Activated T-cell treated with anti-CD3 and anti-CD28 coated beads, Interleukin-2, amount 50 U/mL, for 4 hours (primary cell): Measurements from ENCODE around the gene NFASC. TPM values are rescaled to one million over a fixed set of nuclear protein-coding genes. Genes with fewer than 3 reads are reported as not detected.
A peak's percentile ranks its signal among the peaks of the same experiment; 100 is the strongest.

Source experiments
- ATAC-seq, 2 donors: fragments of 200-7000 bp; cut with Tn5 transposase; one replicate each; pipeline ENCODE4 v1.10.0; 2021
- DNase-seq: peaks from one replicate; pipeline ENCODE4 v3.0.0-alpha.2; 2020
- H3K27me3 Mint-ChIP-seq: one replicate; pipeline ENCODE4 v1.8.0; 2021; ENCODE audit warnings: low read depth, mixed read lengths
- H3K36me3 Mint-ChIP-seq: one replicate; pipeline ENCODE4 v1.8.0; 2022; ENCODE audit warnings: mixed read lengths; ENCODE audit not compliant: insufficient read depth
- H3K4me1 Mint-ChIP-seq: one replicate; pipeline ENCODE4 v1.8.0; 2021; ENCODE audit warnings: low read depth, mixed read lengths
- H3K4me3 Mint-ChIP-seq: one replicate; pipeline ENCODE4 v1.8.0; 2021; ENCODE audit warnings: mild to moderate bottlenecking, moderate library complexity, mixed read lengths
- H3K9me3 Mint-ChIP-seq: one replicate; pipeline ENCODE4 v1.8.0; 2021; ENCODE audit warnings: mixed read lengths
- total RNA-seq, 3 donors: library from RNA; stranded (reverse); gene quantifications; one replicate each; pipeline ENCODE4 v1.2.1, GENCODE V29; 2021

The NFASC gene
- total RNA-seq, 3 donors from 2014 or later = 0.13 to 0.41 (median 0.13) TPM

DNA sequence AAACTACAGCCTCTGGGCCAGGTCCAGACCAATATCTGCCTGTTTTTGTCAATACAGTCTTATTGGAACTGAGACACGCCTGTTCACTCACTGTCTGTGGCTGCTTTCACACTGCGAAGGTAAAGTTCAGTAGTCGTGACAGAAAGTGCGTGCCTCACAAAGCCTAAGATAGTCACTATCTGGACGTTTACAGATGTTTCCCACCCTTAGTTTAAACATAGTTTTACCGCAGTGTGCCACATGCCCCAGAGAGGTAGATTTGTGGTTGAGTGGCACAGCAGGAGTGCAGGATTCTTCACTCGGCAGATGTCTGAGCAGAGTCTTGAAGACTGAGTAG lies 61.9 kb downstream of the NFASC start:
- Mint-ChIP-seq H3K36me3 (no peaks in the 10 kb centered on the region), H3K4me1 (no peaks in the 10 kb centered on the region), H3K27me3 (peaks cover 11% of the 10 kb centered on the region), H3K4me3 (no peak overlapping the region), H3K9me3 (no peaks in the 10 kb centered on the region)
- ATAC-seq (no peak), DNase-seq (no peak)

DNA sequence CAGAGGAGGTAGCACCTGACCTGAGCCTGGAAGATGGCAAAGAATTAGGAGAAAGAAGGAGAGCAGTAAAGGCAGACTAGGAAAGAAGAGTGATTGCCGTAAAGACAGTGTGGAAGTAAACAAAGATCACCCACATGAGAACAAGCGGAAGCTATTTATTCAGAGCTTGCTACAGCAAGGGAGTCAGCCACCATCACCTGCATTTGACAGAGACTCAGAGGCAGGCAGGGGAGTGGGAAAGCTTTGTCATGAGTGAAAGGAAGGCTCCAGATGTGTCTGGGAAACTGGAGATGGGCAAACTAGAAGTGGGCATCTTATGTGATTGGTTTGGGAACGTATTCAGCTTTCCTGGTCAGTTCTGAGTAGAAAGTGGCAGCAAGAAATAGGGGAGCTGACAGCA lies 64.5 kb downstream of the NFASC start:
- Mint-ChIP-seq H3K4me1 (no peaks in the 10 kb centered on the region), H3K4me3 (no peak overlapping the region), H3K27me3 (peaks cover 7% of the 10 kb centered on the region), H3K9me3 (no peaks in the 10 kb centered on the region), H3K36me3 (no peaks in the 10 kb centered on the region)
- no peak for DNase-seq
- no peak for ATAC-seq

DNA sequence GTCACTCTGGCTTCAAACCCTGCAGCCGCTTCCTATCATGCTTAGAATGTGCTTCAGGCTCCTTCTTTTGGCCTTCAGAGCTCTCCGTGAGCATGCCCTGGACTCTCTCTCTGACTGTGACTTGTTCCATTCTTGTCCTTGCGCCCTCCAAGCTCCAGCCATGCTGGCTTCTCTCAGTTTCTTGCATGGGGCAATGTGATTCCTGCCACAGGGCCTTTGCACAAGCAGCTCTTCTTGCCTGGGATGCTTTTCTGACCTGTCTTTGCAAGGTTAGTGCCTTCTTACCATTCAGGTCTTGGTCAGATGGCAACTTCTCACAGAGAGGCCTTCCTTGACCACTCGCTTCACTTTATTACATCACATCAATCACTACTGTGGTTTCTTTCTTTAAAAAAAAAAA lies 66.1 kb downstream of the NFASC start:
- DNase-seq (no peak), ATAC-seq (no peak)
- H3K9me3 Mint-ChIP-seq = no peaks in the 10 kb centered on the region
- no peak overlapping the region for H3K4me3 Mint-ChIP-seq
- no peaks in the 10 kb centered on the region for H3K4me1 Mint-ChIP-seq
- H3K36me3 Mint-ChIP-seq = no peaks in the 10 kb centered on the region
- peaks cover 7% of the 10 kb centered on the region for H3K27me3 Mint-ChIP-seq

DNA sequence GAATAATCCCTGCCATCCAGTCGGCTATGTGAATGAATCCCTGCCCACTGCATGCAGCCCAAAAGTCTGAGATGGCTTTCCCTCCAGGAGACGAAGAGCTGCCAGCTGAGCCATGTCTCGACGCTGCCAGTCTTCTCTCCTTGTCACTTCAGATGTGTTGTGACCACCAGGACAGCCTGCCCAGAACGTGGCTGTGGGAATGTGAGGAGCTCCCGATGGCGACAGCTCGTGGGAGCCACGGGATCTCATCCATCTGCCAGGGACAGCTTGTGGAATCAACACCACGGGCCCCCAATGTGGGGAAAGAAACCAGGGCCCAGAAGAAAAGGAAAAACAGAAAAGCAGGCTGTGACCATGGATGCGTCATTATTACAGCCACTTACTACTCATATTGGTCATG lies 67.2 kb downstream of the NFASC start:
- no peaks in the 10 kb centered on the region for H3K36me3 Mint-ChIP-seq
- H3K4me1 Mint-ChIP-seq = no peaks in the 10 kb centered on the region
- DNase-seq (no peak), ATAC-seq (no peak)
- no peak overlapping the region for H3K4me3 Mint-ChIP-seq
- H3K27me3 Mint-ChIP-seq = peaks cover 7% of the 10 kb centered on the region
- no peaks in the 10 kb centered on the region for H3K9me3 Mint-ChIP-seq

DNA sequence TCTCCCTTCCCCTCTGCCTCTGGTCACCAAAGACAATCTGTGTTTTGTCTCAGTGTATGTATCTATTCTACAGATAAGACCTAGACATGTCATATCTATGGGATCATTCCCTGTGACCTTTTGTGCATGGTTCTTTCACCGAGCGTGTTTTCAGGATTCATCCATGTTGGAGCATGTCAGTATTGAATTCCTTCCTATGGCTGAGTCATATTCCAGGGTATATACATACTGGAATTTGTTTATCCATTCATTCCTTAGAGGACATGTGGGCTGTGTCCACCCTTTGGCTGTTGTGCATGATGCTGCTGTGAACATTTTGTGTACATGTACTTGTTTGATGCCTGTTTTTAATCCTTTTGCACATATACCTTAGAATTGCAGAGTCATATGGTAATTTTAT lies 69.9 kb downstream of the NFASC start:
- H3K9me3 Mint-ChIP-seq = no peaks in the 10 kb centered on the region
- H3K27me3 Mint-ChIP-seq = peaks cover 7% of the 10 kb centered on the region
- no peak overlapping the region for H3K4me3 Mint-ChIP-seq
- no peaks in the 10 kb centered on the region for H3K4me1 Mint-ChIP-seq
- DNase-seq = no peak
- no peaks in the 10 kb centered on the region for H3K36me3 Mint-ChIP-seq
- no peak for ATAC-seq

DNA sequence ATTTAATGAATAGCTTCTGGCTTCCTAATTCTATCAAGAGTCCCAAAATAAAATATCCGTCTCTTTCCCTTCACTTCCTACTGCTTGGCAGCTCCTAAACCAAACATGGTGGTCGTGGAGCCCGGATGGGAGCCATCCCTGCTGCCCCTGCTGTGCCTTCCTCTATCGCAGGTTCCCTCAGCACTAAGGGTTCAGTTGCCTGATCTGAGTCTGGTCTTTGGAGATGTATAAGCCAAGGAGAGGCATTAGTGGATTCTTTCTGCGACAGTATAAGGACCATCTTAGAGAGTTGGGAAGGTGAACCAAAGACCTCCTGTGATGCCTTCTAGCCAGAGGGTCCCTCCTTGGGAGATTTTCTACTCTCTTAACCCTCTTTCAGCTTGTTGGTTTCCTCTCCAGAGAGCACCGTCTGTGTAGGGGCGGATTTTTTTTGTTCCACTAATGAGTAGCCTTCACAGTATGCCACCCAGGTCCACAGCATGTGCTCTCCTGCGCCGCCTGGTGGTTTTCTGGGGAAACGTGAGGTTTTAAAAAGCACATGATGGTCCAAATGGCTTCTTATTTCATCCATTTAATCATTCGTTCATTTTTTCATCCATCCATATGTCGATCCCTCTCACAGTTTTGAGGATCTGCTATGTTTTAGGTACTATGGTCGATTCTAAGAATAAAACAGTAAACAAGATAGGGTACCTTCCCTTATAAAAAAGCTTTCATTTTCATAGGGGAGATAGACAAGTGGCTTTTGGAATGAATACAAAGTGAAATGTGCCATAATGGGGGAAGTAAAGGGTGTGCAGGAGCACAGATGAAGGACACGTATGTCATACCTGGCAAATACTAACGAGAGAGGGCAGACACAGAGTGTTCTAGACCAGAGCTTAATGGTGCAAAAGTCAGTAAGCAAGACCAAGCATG lies 71.0 kb downstream of the NFASC start:
- ATAC-seq (peak in 1 of 2 donors; percentile 25), DNase-seq (no peak)
- Mint-ChIP-seq H3K27me3 (peaks cover 5% of the 10 kb centered on the region), H3K4me1 (no peaks in the 10 kb centered on the region), H3K4me3 (no peak overlapping the region), H3K9me3 (no peaks in the 10 kb centered on the region), H3K36me3 (no peaks in the 10 kb centered on the region)

DNA sequence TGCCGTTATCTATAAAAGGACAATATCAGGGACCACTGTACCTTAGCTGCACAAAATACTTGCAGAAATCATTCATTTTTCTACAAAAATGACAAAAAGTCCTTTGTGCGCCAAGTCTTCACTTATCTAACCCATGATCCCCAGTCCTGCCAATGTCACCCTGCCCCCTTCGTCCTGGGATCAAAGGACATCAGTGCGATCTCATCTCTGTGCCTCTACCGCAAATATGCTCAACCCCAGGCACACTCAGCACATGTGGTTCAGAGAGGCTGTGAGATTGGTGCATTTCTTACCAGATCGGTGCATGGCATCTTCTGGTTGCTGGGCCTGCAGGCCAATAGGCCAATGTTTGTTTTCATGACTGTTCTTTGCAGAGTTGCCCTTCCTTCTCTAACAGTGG lies 72.8 kb downstream of the NFASC start:
- Mint-ChIP-seq H3K4me1 (no peaks in the 10 kb centered on the region), H3K4me3 (no peak overlapping the region), H3K36me3 (no peaks in the 10 kb centered on the region), H3K27me3 (peaks cover 4% of the 10 kb centered on the region), H3K9me3 (no peaks in the 10 kb centered on the region)
- DNase-seq = no peak
- no peak for ATAC-seq

DNA sequence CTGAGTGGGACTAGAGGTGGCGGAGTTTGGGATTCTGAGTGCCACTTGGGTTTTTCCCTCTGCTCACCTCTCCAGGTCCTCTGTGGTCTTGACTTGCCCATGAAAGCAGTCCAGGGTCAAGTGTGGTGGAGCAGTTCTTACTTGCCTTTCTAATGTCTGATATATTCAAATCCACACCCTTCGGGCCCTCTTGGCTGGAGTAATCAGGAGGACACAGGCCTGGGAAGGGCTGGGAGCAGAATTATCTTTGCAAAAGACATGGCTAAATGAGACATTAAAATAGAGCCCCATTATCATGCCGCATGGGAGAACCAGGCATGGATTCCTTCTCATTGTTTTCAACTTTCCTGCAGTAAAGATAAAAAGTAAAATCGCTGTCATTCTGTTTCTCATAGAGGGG lies 74.0 kb downstream of the NFASC start:
- no peak overlapping the region for H3K4me3 Mint-ChIP-seq
- ATAC-seq = no peak

DNA sequence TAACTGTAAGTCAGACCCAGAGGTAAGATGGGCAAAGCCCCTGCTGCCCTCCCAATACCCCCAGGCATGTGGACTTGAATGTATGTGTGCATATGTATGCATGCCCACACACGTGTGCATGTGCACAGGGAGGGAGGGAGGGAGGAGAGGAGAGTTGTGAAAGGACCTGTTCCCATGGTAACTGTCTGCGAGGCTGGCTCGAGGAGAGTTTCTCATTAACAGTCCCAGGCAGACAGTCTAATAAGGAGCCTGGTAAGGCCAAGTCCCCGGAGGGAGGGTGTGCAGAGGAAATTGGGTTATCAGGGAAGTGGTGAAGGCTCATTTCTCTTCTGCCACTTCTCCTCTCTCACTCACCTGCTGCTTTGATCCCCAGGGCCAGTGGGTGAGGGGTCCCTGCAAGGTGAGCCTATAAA lies 74.9 kb downstream of the NFASC start:
- no peak for DNase-seq
- H3K4me1 Mint-ChIP-seq = no peaks in the 10 kb centered on the region
- H3K27me3 Mint-ChIP-seq = peaks cover 6% of the 10 kb centered on the region
- no peak for ATAC-seq
- H3K36me3 Mint-ChIP-seq = no peaks in the 10 kb centered on the region
- H3K9me3 Mint-ChIP-seq = no peaks in the 10 kb centered on the region
- H3K4me3 Mint-ChIP-seq = no peak overlapping the region

More for the DNA sequence above, 74.0 kb downstream of the NFASC start:
- Mint-ChIP-seq H3K4me1 (no peaks in the 10 kb centered on the region), H3K36me3 (no peaks in the 10 kb centered on the region), H3K9me3 (no peaks in the 10 kb centered on the region), H3K27me3 (peaks cover 6% of the 10 kb centered on the region)
- DNase-seq = no peak

DNA sequence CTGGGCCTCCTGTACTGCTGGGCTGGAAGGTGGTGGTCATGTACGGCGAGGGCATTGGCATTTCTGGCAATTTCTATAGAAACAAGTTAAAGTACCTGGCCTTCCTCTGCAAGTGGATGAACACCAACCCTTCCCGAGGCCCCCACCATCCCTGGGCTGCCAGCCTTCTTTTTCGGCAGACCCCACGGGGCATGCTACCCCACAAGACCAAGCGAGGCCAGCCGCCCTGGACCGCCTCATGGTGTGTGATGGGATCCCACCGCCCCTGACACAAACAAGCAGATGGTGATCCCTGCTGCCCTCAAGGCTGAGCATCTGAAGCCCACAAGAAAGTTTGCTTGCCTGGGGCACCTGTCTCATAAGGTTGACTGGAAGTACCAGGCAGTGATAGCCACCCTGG lies 76.0 kb downstream of the NFASC start:
- Mint-ChIP-seq H3K4me3 (no peak overlapping the region), H3K36me3 (no peaks in the 10 kb centered on the region), H3K27me3 (peaks cover 6% of the 10 kb centered on the region), H3K9me3 (no peaks in the 10 kb centered on the region), H3K4me1 (no peaks in the 10 kb centered on the region)
- DNase-seq (no peak), ATAC-seq (no peak)

DNA sequence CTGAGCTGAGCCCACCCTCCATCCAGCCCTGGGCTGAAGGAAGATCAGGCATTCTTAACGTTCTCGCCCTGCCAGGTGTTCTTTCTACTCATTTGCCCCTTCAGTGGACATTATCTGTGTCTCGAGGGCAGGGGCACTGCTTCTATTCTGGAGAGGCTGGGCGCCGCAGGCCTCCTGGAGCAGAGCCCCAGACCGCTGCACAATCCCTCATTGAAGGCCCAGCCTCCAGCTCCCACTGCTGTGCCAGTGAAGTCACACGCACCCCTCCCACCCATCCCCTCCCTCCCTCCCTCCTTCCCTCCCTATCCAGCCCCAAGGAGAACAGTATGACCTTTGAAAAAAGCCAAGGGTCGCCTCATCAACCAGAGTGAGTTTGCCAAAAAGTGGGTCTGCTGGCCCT lies 76.7 kb downstream of the NFASC start:
- Mint-ChIP-seq H3K27me3 (peaks cover 6% of the 10 kb centered on the region), H3K9me3 (no peaks in the 10 kb centered on the region), H3K4me1 (no peaks in the 10 kb centered on the region), H3K36me3 (no peaks in the 10 kb centered on the region), H3K4me3 (no peak overlapping the region)
- DNase-seq = no peak
- ATAC-seq = no peak

DNA sequence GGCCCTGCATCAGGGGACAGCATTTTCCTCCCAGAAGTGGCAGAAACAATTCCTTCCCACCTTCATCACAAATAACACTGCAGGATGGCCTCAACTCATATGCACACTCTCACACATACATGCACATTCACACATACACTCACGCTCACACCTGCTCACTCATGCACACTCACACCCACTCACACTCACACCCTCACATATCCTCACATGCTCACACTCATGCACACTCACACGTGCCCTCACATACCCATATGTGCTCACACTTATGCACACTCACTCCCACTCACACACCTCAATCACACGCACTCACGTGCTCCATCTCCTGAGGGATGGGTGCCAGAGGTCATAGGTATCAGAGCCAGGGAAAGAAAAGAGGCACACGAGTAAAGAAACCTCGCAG lies 77.1 kb downstream of the NFASC start:
- no peak for DNase-seq
- no peaks in the 10 kb centered on the region for H3K4me1 Mint-ChIP-seq
- ATAC-seq = no peak
- H3K4me3 Mint-ChIP-seq = no peak overlapping the region
- H3K9me3 Mint-ChIP-seq = no peaks in the 10 kb centered on the region
- H3K27me3 Mint-ChIP-seq = peaks cover 6% of the 10 kb centered on the region
- no peaks in the 10 kb centered on the region for H3K36me3 Mint-ChIP-seq

DNA sequence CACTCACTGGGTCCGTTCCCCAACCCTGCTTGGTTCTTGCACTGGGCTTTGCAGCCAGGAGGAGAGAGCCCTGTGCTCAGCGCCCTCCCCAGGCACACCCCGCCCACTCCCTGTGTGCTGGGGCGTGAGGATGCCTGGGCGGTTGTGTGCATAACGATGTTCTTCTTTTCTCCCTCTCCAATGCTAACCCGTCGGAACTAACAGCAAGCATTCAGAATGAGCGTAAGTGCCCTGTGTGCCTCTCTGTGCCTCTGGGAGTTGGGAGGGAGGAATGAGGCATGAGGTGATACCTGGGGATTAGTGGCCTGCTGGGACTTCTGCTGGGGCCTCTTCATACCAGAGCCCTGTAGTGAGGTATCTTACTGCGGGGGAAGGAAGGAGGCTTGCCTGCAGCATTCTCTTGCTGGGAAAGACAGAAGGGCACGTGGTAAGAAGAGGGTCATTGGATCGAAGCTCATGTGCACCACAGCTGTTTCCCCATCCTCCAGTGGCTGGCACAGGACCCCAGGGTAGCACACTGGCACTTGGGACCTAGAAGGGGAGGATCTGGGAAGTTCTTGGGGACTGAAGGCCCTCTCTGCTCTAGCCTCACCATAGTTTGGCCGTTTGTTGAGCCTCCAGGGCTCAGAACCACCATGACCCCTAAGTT lies 79.8 kb downstream of the NFASC start:
- DNase-seq = no peak
- Mint-ChIP-seq H3K36me3 (no peaks in the 10 kb centered on the region), H3K4me1 (no peaks in the 10 kb centered on the region), H3K4me3 (no peak overlapping the region), H3K27me3 (peaks cover 16% of the 10 kb centered on the region), H3K9me3 (no peaks in the 10 kb centered on the region)
- no peak for ATAC-seq

DNA sequence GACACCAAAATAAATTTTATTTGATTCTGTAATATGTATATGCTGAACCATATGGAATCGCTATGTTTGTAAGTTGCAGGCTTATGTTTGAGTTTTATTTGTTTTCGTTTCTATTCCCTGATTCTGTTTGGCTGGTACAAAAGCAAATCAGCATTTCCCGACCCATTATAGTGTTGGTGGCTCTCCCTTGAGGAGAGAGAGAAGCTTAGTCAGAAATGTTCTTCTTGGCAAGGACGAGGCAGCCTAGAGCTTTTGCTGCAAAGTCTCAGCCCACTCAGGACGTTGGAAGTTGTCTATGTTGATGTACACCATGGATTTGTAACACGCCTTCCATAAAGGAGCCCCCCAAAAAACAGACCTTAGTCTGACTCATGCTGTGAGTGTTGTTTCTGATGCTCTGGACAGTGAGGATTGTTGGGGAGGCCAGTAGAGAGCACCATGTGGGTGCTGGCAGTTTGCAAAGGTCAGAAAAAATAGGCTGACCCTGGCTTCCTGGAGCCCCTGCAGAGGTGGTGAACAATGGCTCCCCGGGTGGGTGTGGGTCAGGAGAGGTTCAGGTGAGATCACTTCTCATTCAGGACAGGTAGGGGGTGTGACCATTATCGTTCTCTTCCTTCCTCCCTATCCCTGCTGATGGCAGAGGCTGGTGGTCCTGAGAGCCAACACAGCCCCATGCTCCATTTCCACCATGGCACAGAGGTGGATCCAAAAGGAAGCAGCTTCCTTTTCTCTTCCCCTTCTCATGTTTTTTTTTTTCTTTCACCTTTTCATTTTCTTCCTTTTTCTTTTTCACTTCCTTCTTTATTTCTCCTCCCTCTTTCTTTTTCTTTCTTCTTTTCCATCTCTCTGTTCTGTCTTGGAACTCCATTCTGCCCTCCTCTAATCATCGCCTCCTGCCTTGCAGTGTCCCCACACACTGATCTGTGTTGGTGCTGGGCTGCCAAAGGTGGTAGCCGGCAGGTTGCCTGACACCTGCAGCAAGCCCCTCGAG lies 88.0 kb downstream of the NFASC start:
- Mint-ChIP-seq H3K36me3 (no peaks in the 10 kb centered on the region), H3K27me3 (peaks cover 17% of the 10 kb centered on the region), H3K4me1 (peaks cover 2% of the 10 kb centered on the region), H3K9me3 (no peaks in the 10 kb centered on the region), H3K4me3 (no peak overlapping the region)
- DNase-seq (no peak), ATAC-seq (no peak)
